ENCODE measurements around the gene MYLK. TPM values are rescaled to one million over a fixed set of nuclear protein-coding genes. Genes with fewer than 3 reads are reported as not detected.
A peak's percentile ranks its signal among the peaks of the same experiment; 100 is the strongest.

The MYLK gene
- total and polyA plus RNA-seq, 2 of the 4 experiments (the other 2 are of a cell fraction) = 299 to 484 TPM

GRCh38 chr3:123622766-123623165 is 261.4 kb downstream of the MYLK start:
- Histone ChIP-seq H3K4me1 (ENCODE audit: control insufficient read depth, insufficient read depth, low read length) (peaks cover 39% of the 10 kb centered on the region), H3K4me2 (ENCODE audit: low read depth, low read length) (no peak overlapping the region), H2BK5ac (ENCODE audit: low read depth, low read length, poor library complexity, severe bottlenecking) (peak overlapping the region; percentile 19), H3K9me3 (ENCODE audit: control insufficient read depth, insufficient read depth, low read length) (no peaks in the 10 kb centered on the region), H3K9me1 (ENCODE audit: insufficient read depth, low read length) (peaks cover 25% of the 10 kb centered on the region), H2BK20ac (ENCODE audit: low read depth, low read length) (no peak overlapping the region), H2AFZ (replicated peaks; ENCODE audit: low read length, poor library complexity) (no peak overlapping the region), H3K18ac (ENCODE audit: low read depth, low read length) (no peak overlapping the region), H3K23ac (ENCODE audit: low read depth, low read length) (no peak overlapping the region), H3K4me3 (ENCODE audit: insufficient read depth, low read depth, low read length) (no peak overlapping the region), H4K20me1 (ENCODE audit: insufficient read depth, low read length) (peaks cover 21% of the 10 kb centered on the region), H3K27me3 (ENCODE audit: control insufficient read depth, insufficient read depth, low read length) (no peaks in the 10 kb centered on the region), H2AK5ac (ENCODE audit: low read depth, low read length) (peak overlapping the region; percentile 33; the same call in 1 of the 2 replicates), H4K5ac (ENCODE audit: low read depth, low read length) (no peak overlapping the region), H3K14ac (replicated peaks; ENCODE audit: low read depth, low read length) (peak overlapping the region; percentile 18; the same call in 1 of the 2 replicates), H3K79me1 (ENCODE audit: low read depth in 1 of 2, low read length in 2 of 2) (peaks cover 19 to 60% of the 10 kb centered on the region in 2 experiments; a peak in 3 of 4 replicates), H3K27ac (ENCODE audit: insufficient read depth, low read length) (no peak overlapping the region), H3K4ac (ENCODE audit: low read depth, low read length) (peak overlapping the region; percentile 23), H2BK120ac (ENCODE audit: low read depth, low read length) (peak overlapping the region; percentile 53), H4K8ac (ENCODE audit: low read depth in 2 of 2, low read length in 2 of 2) (0 out of 4 replicates have a peak overlapping the region, but pooled peaks of 1 of the 2 experiments have one; percentile 25), H3K56ac (ENCODE audit: extremely low read depth, insufficient read depth, low read length) (no peak overlapping the region), H2AK9ac (replicated peaks; ENCODE audit: low read depth, low read length, poor library complexity) (no peak overlapping the region), H4K91ac (ENCODE audit: insufficient read depth, low read depth, low read length) (no peak overlapping the region), H3K9ac (ENCODE audit: low read depth, low read length) (no peak overlapping the region), H2BK15ac (ENCODE audit: low read depth, low read length) (0 out of 3 replicates have a peak overlapping the region, but pooled peaks have one; percentile 42), H3K36me3 (ENCODE audit: control insufficient read depth, insufficient read depth, low read length) (peaks cover 60% of the 10 kb centered on the region)
- no TSS peak for BruUV-seq (replicated peaks)
- ATAC-seq (ENCODE audit: low read depth) (no peak), DNase-seq (no peak)
- intact Hi-C loops (cut with micrococcal nuclease) = no loop called here
- CTCF ChIA-PET = no interaction called here
- dilution Hi-C loops (cut with HindIII; ENCODE audit: low sequenced_read_pairs, unreplicated experiment) = no loop called here
- POLR2A ChIA-PET (ENCODE audit: unreplicated experiment) = no interaction called here
- no peak for TF ChIP-seq RFX5 (IDR thresholded peaks at IDR 0.05; ENCODE audit: low read depth, low read length)
- no peak for TF ChIP-seq FOS (IDR thresholded peaks at IDR 0.05; ENCODE audit: low read depth, low read length)
- TF ChIP-seq CTCF (conservative IDR thresholded peaks at IDR 0.05; ENCODE audit: low read depth, low read length) = no peak
- TF ChIP-seq ELK1 (IDR thresholded peaks at IDR 0.05; ENCODE audit: borderline replicate concordance, low read depth, low read length) = no peak
- TF ChIP-seq MXI1 (IDR thresholded peaks at IDR 0.05; ENCODE audit: borderline replicate concordance, low read depth, low read length) = no peak
- no peak for TF ChIP-seq NFE2L2 (IDR thresholded peaks at IDR 0.05; ENCODE audit: low read depth, low read length)
- no peak for TF ChIP-seq SMC3 (IDR thresholded peaks at IDR 0.05; ENCODE audit: low read depth, low read length)
- TF ChIP-seq MAZ (IDR thresholded peaks at IDR 0.05; ENCODE audit: borderline replicate concordance, low read depth, low read length) = no peak
- TF ChIP-seq RCOR1 (IDR thresholded peaks at IDR 0.05; ENCODE audit: insufficient replicate concordance, low read length) = no peak
- TF ChIP-seq POLR2A (IDR thresholded peaks at IDR 0.05; ENCODE audit: low read depth, low read length) = no peak
- TF ChIP-seq CHD1 (IDR thresholded peaks at IDR 0.05; ENCODE audit: low read depth, low read length) = no peak
- WGBS, 2 experiments (ENCODE audit: extremely low coverage in 2 of 2, insufficient read length in 1 of 2) = 85% methylated on average over 2 of the region's 2 CpGs; no CpG with 5 or more reads in 1 of the 2 experiments
- in situ Hi-C loops (cut with MboI; ENCODE audit: low sequenced_read_pairs) = no loop called here

Data from IMR-90 (cell line).